Activated naive CD8-positive, alpha-beta T cell treated with anti-CD3 and anti-CD28 coated beads for 36 hours (primary cell): ENCODE data around the gene RASA4B. TPM values are rescaled to one million over a fixed set of nuclear protein-coding genes. Genes with fewer than 3 reads are reported as not detected.
"Not testable (repeated sequence)": the region's sequence is repeated elsewhere in the genome, so short reads cannot be mapped to it uniquely, and the experiment has no call there.

ENCODE experiments used
- DNase-seq: peaks from one replicate; pipeline ENCODE4 v3.0.0; 2021
- H3K27ac Mint-ChIP-seq: one replicate; pipeline ENCODE4 v1.8.0; 2022; ENCODE audit warnings: mild to moderate bottlenecking, moderate library complexity, mixed read lengths
- H3K27me3 Mint-ChIP-seq: one replicate; pipeline ENCODE4 v1.8.0; 2022; ENCODE audit warnings: mild to moderate bottlenecking, mixed read lengths
- H3K36me3 Mint-ChIP-seq: one replicate; pipeline ENCODE4 v1.8.0; 2021; ENCODE audit warnings: mild to moderate bottlenecking, mixed read lengths
- H3K4me1 Mint-ChIP-seq: one replicate; pipeline ENCODE4 v1.8.0; 2021; ENCODE audit warnings: mixed read lengths
- H3K4me3 Mint-ChIP-seq: one replicate; pipeline ENCODE4 v1.8.0; 2022; ENCODE audit warnings: mild to moderate bottlenecking, moderate library complexity, mixed read lengths
- H3K9me3 Mint-ChIP-seq: one replicate; pipeline ENCODE4 v1.8.0; 2022; ENCODE audit warnings: mixed read lengths
- total RNA-seq, 2 experiments: library from RNA; stranded (reverse); gene quantifications; one replicate each; pipeline ENCODE4 v1.2.3, GENCODE V29; 2021

Gene RASA4B
- total RNA-seq, 2 experiments from 2014 or later, result 23.6 to 25.2 TPM

GRCh38 chr7:102494026-102494425 lies 23.6 kb downstream of the RASA4B start:
- not testable (repeated sequence) for DNase-seq, H3K27ac Mint-ChIP-seq, H3K9me3 Mint-ChIP-seq, H3K27me3 Mint-ChIP-seq, H3K4me1 Mint-ChIP-seq, H3K36me3 Mint-ChIP-seq, H3K4me3 Mint-ChIP-seq

- not testable (repeated sequence) for H3K4me3 Mint-ChIP-seq, H3K27me3 Mint-ChIP-seq
Observed at GRCh38 chr7:102493220-102493935, 24.2 kb downstream of the RASA4B start.

GRCh38 chr7:102490529-102491075 lies 27.0 kb downstream of the RASA4B start:
- H3K36me3 Mint-ChIP-seq, H3K27ac Mint-ChIP-seq, H3K4me1 Mint-ChIP-seq, H3K9me3 Mint-ChIP-seq, H3K27me3 Mint-ChIP-seq, H3K4me3 Mint-ChIP-seq: not testable (repeated sequence)
- DNase-seq, result peak; percentile 61

More at GRCh38 chr7:102493220-102493935, 24.2 kb downstream of the RASA4B start:
- not testable (repeated sequence) for H3K36me3 Mint-ChIP-seq, H3K27ac Mint-ChIP-seq, H3K4me1 Mint-ChIP-seq, DNase-seq, H3K9me3 Mint-ChIP-seq

GRCh38 chr7:102484317-102484716 lies 33.3 kb downstream of the RASA4B start:
- not testable (repeated sequence) for H3K36me3 Mint-ChIP-seq, DNase-seq, H3K27ac Mint-ChIP-seq, H3K9me3 Mint-ChIP-seq, H3K4me1 Mint-ChIP-seq, H3K27me3 Mint-ChIP-seq, H3K4me3 Mint-ChIP-seq

- H3K9me3 Mint-ChIP-seq, H3K36me3 Mint-ChIP-seq, H3K27ac Mint-ChIP-seq, H3K27me3 Mint-ChIP-seq, DNase-seq, H3K4me1 Mint-ChIP-seq, H3K4me3 Mint-ChIP-seq: not testable (repeated sequence)
Observed at GRCh38 chr7:102481962-102482361, 35.6 kb downstream of the RASA4B start.

GRCh38 chr7:102479982-102480637 lies 37.5 kb downstream of the RASA4B start:
- H3K27me3 Mint-ChIP-seq, H3K4me3 Mint-ChIP-seq, H3K27ac Mint-ChIP-seq, DNase-seq, H3K9me3 Mint-ChIP-seq, H3K36me3 Mint-ChIP-seq, H3K4me1 Mint-ChIP-seq: not testable (repeated sequence)

GRCh38 chr7:102479209-102479584 lies 38.4 kb downstream of the RASA4B start:
- H3K27me3 Mint-ChIP-seq, H3K4me1 Mint-ChIP-seq, H3K9me3 Mint-ChIP-seq, H3K27ac Mint-ChIP-seq, H3K4me3 Mint-ChIP-seq, H3K36me3 Mint-ChIP-seq, DNase-seq: not testable (repeated sequence)

- not testable (repeated sequence) for H3K27me3 Mint-ChIP-seq, H3K36me3 Mint-ChIP-seq
- H3K27ac Mint-ChIP-seq, result peak within 1 kb of the TSS; percentile 83
Observed at GRCh38 chr7:102478314-102479208, 39.0 kb downstream of the RASA4B start, which contains the start of gene POLR2J. TSS of gene POLR2J (minus strand) at chr7:102478922. CDS start at chr7:102478860, 62 bp downstream.

GRCh38 chr7:102474736-102475435 lies 42.7 kb downstream of the RASA4B start:
- H3K27me3 Mint-ChIP-seq, H3K4me3 Mint-ChIP-seq, H3K4me1 Mint-ChIP-seq, H3K9me3 Mint-ChIP-seq, H3K27ac Mint-ChIP-seq, DNase-seq, H3K36me3 Mint-ChIP-seq: not testable (repeated sequence)

More at GRCh38 chr7:102478314-102479208, 39.0 kb downstream of the RASA4B start, which contains the start of gene POLR2J:
- DNase-seq, result peak; percentile 75
- not testable (repeated sequence) for H3K9me3 Mint-ChIP-seq, H3K4me1 Mint-ChIP-seq
- H3K4me3 Mint-ChIP-seq, result peak within 1 kb of the TSS; percentile 87

- not testable (repeated sequence) for H3K27ac Mint-ChIP-seq, H3K36me3 Mint-ChIP-seq, H3K4me1 Mint-ChIP-seq, H3K27me3 Mint-ChIP-seq, H3K4me3 Mint-ChIP-seq, H3K9me3 Mint-ChIP-seq, DNase-seq
Observed at GRCh38 chr7:102474116-102474515, 43.5 kb downstream of the RASA4B start.

GRCh38 chr7:102473271-102473991 lies 44.1 kb downstream of the RASA4B start:
- H3K4me3 Mint-ChIP-seq, result no peak overlapping the region
- no peak overlapping the region for H3K27ac Mint-ChIP-seq
- no peaks in the 10 kb centered on the region for H3K36me3 Mint-ChIP-seq
- DNase-seq, result no peak
- no peaks in the 10 kb centered on the region for H3K27me3 Mint-ChIP-seq
- no peaks in the 10 kb centered on the region for H3K9me3 Mint-ChIP-seq
- no peaks in the 10 kb centered on the region for H3K4me1 Mint-ChIP-seq

- peak overlapping the region; percentile 42 for H3K27ac Mint-ChIP-seq
- H3K9me3 Mint-ChIP-seq, result no peaks in the 10 kb centered on the region
Observed at GRCh38 chr7:102472126-102473041, 45.2 kb downstream of the RASA4B start.

GRCh38 chr7:102471791-102472125 lies 45.8 kb downstream of the RASA4B start:
- DNase-seq, result no peak
- Mint-ChIP-seq H3K27me3 (no peaks in the 10 kb centered on the region), H3K4me1 (peaks cover 4% of the 10 kb centered on the region), H3K36me3 (no peaks in the 10 kb centered on the region), H3K4me3 (no peak overlapping the region), H3K9me3 (no peaks in the 10 kb centered on the region), H3K27ac (peak overlapping the region; percentile 42)

More at GRCh38 chr7:102472126-102473041, 45.2 kb downstream of the RASA4B start:
- no peak overlapping the region for H3K4me3 Mint-ChIP-seq
- no peak for DNase-seq
- no peaks in the 10 kb centered on the region for H3K36me3 Mint-ChIP-seq
- H3K27me3 Mint-ChIP-seq, result no peaks in the 10 kb centered on the region
- no peaks in the 10 kb centered on the region for H3K4me1 Mint-ChIP-seq
